ENCODE results near the gene ASIC4. TPM values are rescaled to one million over a fixed set of nuclear protein-coding genes. Genes with fewer than 3 reads are reported as not detected.

ASIC4 gene
- total RNA-seq, 2 donors from 2014 or later = not detected

DNA sequence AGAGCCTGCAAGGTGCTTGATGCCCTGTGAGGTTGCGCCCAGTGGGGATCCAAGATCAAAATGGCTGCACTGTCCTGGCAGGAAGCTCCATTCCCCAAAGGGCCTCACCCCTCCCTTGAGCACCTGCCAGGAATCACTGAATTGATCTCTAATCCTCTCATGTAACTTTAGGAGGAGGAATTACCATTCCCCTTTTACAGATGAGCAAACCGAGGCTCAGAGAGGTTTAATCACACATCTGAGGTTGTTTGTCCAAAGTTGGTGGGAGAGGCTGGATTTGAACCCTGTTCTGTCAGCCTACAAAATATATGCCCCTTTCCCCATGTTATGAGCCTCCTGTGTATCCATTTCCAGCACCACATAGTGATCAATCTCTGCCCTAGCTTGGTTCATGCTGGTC, 10.5 kb downstream of the ASIC4 start:
- WGBS, 2 donors = 75 to 100% methylated on average over 2 of the region's 2 CpGs
- H3K27me3 ChIP-seq = peaks cover 0 to 31% of the 10 kb centered on the region in 2 donors
- no peak overlapping the region for H3K27ac ChIP-seq
- ATAC-seq (no peak), DNase-seq (no peak)
- no peak overlapping the region for H3K4me3 ChIP-seq
- TF ChIP-seq, protein P1, sequence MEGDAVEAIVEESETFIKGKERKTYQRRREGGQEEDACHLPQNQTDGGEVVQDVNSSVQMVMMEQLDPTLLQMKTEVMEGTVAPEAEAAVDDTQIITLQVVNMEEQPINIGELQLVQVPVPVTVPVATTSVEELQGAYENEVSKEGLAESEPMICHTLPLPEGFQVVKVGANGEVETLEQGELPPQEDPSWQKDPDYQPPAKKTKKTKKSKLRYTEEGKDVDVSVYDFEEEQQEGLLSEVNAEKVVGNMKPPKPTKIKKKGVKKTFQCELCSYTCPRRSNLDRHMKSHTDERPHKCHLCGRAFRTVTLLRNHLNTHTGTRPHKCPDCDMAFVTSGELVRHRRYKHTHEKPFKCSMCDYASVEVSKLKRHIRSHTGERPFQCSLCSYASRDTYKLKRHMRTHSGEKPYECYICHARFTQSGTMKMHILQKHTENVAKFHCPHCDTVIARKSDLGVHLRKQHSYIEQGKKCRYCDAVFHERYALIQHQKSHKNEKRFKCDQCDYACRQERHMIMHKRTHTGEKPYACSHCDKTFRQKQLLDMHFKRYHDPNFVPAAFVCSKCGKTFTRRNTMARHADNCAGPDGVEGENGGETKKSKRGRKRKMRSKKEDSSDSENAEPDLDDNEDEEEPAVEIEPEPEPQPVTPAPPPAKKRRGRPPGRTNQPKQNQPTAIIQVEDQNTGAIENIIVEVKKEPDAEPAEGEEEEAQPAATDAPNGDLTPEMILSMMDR (IDR thresholded peaks at IDR 0.05) = no peak
- no peak for TF ChIP-seq POLR2A (IDR thresholded peaks at IDR 0.05)
- H3K4me1 ChIP-seq = peaks cover 18% of the 10 kb centered on the region
- no peaks in the 10 kb centered on the region for H3K36me3 ChIP-seq (replicated peaks in 1 of 2; ENCODE audit: insufficient read depth in 1 of 2, low read depth in 2 of 2)
- no peaks in the 10 kb centered on the region for H3K9me3 ChIP-seq
- intact Hi-C loops (cut with DNase I) = loop anchor here (5.0 kb wide), 2 partner anchors 48 to 118 kb away; no protein-coding TSS in a partner anchor

DNA sequence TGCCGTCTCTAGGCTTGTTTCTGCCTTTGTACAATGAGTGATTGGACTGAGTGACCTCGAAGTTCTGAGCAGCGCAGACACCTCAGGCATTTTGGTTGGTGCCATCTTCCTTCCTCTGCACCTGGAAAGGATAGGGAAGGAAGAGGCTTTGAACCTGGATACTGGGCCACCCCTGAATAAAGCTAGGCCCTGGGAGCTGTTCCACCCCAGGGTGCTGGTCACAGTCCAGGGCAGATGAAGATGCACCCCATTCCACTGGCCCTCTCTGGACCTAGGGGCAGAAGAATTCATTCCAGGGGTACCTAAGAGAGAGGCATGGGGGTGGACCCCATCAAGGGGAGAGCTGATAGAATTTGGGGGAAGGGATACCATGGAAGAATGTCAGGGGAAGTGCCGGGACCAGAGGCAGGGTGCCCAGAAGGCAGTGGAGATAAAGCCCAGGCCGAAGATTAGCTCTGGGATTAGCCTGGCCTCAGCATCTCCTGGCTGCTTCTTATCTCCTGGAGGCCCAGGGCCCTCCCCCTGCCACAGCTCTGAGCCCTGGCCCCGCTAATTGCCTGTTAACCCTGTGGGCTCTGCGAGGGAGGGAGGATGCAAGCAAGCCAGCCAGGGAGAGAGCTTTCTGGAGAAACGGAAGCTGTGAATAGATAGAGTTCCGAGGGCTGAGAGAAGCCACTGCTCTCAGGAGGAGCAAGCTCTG, 11.4 kb downstream of the ASIC4 start:
- no peak overlapping the region for H3K27ac ChIP-seq
- no peaks in the 10 kb centered on the region for H3K36me3 ChIP-seq (replicated peaks in 1 of 2; ENCODE audit: insufficient read depth in 1 of 2, low read depth in 2 of 2)
- DNase-seq (no peak), ATAC-seq (no peak)
- no peak overlapping the region for H3K4me3 ChIP-seq
- intact Hi-C loops (cut with DNase I) = loop anchor here (5.0 kb wide), 2 partner anchors 48 to 118 kb away; no protein-coding TSS in a partner anchor
- TF ChIP-seq POLR2A (IDR thresholded peaks at IDR 0.05) = no peak
- TF ChIP-seq, protein P1 (IDR thresholded peaks at IDR 0.05) = no peak
- H3K27me3 ChIP-seq = peaks cover 0 to 33% of the 10 kb centered on the region in 2 donors
- H3K4me1 ChIP-seq = peaks cover 23% of the 10 kb centered on the region
- WGBS, 2 donors = 26 to 46% methylated on average over 6 to 9 of the region's 9 CpGs
- H3K9me3 ChIP-seq = no peaks in the 10 kb centered on the region

DNA sequence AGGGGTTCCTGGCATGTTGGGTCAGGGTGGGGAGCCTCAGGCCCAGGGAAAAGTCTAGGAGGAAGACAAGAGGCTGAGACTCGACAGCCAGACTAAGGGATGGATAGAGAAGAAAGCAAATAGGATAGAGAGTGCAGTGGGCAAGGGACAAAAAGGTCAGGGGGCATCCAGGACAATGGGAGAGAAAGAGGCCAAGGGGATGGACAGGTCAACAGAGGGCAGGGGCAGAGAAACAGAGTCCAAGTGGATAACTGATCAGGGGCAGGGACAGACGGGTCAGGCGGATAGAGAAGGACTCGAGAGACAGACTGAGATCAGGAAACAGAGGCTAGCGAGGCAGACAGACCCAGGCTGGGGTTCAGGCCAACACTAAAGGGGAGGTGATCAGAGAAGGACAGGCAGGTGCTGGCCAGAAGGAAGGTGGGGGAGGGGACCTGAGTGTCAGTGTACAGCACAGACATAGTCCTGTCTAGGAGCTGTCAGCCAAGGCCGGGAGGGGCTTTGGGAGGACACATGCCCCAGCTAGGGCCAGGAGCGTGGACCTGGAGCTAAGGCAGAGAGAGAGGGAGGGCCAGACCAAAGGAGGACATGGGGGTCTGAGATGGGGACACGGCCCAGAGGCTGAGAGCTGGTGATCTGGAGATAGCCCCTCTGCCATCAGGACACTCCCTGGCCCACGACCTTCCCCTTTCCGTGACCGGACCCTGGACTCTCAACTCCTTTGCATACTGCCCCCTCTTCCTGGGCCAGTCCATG, 12.2 kb downstream of the ASIC4 start:
- H3K4me3 ChIP-seq = no peak overlapping the region
- DNase-seq (no peak), ATAC-seq (no peak)
- H3K4me1 ChIP-seq = peaks cover 23% of the 10 kb centered on the region
- intact Hi-C loops (cut with DNase I) = loop anchor here (5.0 kb wide), 2 partner anchors 49 to 119 kb away; no protein-coding TSS in a partner anchor
- H3K27me3 ChIP-seq = peaks cover 0 to 33% of the 10 kb centered on the region in 2 donors
- 45 to 46% methylated on average over 10 to 11 of the region's 11 CpGs for WGBS, 2 donors
- no peaks in the 10 kb centered on the region for H3K36me3 ChIP-seq (replicated peaks in 1 of 2; ENCODE audit: insufficient read depth in 1 of 2, low read depth in 2 of 2)
- no peak for TF ChIP-seq POLR2A (IDR thresholded peaks at IDR 0.05)
- TF ChIP-seq, protein P1 (IDR thresholded peaks at IDR 0.05) = no peak
- no peaks in the 10 kb centered on the region for H3K9me3 ChIP-seq
- no peak overlapping the region for H3K27ac ChIP-seq

DNA sequence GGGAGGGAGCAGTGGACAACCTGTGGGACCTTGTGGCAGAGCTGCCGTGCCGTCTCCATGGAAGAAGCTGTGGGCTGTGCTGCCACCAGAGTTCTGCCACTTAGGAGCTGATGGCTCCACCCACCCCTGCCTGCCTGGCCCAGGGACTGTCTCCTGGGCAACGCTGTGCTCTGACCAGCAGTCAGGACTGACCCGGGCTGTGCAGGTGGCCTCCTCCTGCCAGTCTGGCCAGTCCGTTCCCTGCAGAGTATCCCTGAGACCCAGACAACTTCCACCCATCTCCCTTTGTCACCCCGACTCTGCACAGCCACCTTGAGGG, 12.8 kb downstream of the ASIC4 start:
- H3K9me3 ChIP-seq = no peaks in the 10 kb centered on the region
- peaks cover 23% of the 10 kb centered on the region for H3K4me1 ChIP-seq
- no peak overlapping the region for H3K27ac ChIP-seq
- intact Hi-C loops (cut with DNase I) = loop anchor here (5.0 kb wide), 2 partner anchors 50 to 120 kb away; no protein-coding TSS in a partner anchor
- 23% methylated on average over 6 of the region's 6 CpGs; no CpG with 5 or more reads in 1 of the 2 donors for WGBS, 2 donors
- peak; percentile 41 for ATAC-seq
- DNase-seq = peak in 3 of 4 donors; percentile 60 to 66 (median 66)
- peaks cover 0 to 33% of the 10 kb centered on the region in 2 donors for H3K27me3 ChIP-seq
- H3K36me3 ChIP-seq (replicated peaks in 1 of 2; ENCODE audit: insufficient read depth in 1 of 2, low read depth in 2 of 2) = no peaks in the 10 kb centered on the region
- TF ChIP-seq, protein P1 (IDR thresholded peaks at IDR 0.05) = no peak
- TF ChIP-seq POLR2A (IDR thresholded peaks at IDR 0.05) = no peak
- H3K4me3 ChIP-seq = no peak overlapping the region

All from body of pancreas (tissue), 4 donors.